GM12875 (cell line): ENCODE results near the gene HACD1.

Source experiments
- H3K4me3 ChIP-seq: one replicate; pipeline ENCODE4 v1.5.1; 2011; ENCODE audit warnings: low read depth, low read length, control low read depth
- TF ChIP-seq, protein P1 (sequence below): IDR thresholded peaks from 2 replicates; pipeline ENCODE4 v1.5.1; 2011; ENCODE audit warnings: low read depth, mild to moderate bottlenecking, control low read depth, inconsistent platforms, low read length, moderate library complexity, borderline replicate concordance; ENCODE audit not compliant: insufficient read depth

Gene HACD1

DNA sequence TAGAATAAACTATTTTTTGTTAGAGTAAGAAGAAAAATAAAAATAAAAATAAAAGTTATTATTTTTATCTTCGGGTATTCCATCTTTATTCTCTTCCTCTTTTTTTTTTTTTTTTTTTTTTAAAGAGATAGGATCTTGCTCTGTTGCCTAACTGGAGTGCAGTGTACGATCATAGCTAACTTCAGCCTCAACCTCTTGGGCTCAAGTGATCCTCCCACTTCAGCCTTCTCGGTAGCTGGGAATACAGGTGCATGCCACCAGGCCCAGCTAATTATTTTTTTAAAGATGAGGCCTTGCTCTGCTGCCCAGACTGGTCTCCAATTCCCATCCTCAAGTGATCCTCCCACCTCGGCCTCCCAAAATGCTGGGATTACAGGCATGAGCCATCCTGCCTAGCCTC is 42.2 kb upstream of the HACD1 start:
- TF ChIP-seq, protein P1, sequence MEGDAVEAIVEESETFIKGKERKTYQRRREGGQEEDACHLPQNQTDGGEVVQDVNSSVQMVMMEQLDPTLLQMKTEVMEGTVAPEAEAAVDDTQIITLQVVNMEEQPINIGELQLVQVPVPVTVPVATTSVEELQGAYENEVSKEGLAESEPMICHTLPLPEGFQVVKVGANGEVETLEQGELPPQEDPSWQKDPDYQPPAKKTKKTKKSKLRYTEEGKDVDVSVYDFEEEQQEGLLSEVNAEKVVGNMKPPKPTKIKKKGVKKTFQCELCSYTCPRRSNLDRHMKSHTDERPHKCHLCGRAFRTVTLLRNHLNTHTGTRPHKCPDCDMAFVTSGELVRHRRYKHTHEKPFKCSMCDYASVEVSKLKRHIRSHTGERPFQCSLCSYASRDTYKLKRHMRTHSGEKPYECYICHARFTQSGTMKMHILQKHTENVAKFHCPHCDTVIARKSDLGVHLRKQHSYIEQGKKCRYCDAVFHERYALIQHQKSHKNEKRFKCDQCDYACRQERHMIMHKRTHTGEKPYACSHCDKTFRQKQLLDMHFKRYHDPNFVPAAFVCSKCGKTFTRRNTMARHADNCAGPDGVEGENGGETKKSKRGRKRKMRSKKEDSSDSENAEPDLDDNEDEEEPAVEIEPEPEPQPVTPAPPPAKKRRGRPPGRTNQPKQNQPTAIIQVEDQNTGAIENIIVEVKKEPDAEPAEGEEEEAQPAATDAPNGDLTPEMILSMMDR = no peak
- H3K4me3 ChIP-seq = no peak overlapping the region

- H3K4me3 ChIP-seq = no peak overlapping the region
- TF ChIP-seq, protein P1 = no peak
These were observed 39.9 kb upstream of the HACD1 start for GRCh38 chr10:17657103-17657500.

DNA sequence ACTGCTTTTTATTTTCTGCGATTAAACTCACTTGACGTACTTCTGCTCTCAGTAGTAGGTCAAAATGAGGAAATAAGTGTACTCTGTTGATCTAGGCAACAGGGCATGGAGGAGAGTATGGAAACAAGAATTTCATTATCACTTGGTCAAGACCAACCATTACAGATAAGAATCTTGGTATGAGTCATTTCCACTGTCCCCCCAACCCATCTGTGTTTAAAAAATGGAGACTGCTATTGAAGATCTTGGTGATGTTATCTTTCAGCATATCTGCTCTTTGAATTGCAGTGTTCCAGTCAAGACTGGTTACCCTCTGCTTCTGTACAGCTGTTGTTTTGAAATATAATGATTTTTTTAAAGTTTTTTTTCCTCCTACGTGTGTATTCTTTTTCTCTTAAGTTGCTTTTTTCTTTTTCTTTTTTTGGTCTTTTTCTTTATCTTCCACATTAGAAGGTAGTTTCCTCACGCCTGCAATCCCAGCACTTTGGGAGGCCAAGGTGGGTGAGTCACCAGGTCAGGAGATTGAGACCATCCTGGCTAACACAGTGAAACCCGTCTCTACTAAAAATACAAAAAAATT is 38.5 kb upstream of the HACD1 start:
- TF ChIP-seq, protein P1 = no peak
- no peak overlapping the region for H3K4me3 ChIP-seq

- TF ChIP-seq, protein P1 = no peak
- no peak overlapping the region for H3K4me3 ChIP-seq
These were observed 37.8 kb upstream of the HACD1 start for GRCh38 chr10:17655009-17655408.

GRCh38 chr10:17652585-17652984 is 35.4 kb upstream of the HACD1 start:
- TF ChIP-seq, protein P1 = no peak
- no peak overlapping the region for H3K4me3 ChIP-seq

GRCh38 chr10:17651896-17652295 is 34.7 kb upstream of the HACD1 start:
- TF ChIP-seq, protein P1 = no peak
- no peak overlapping the region for H3K4me3 ChIP-seq

GRCh38 chr10:17650416-17650815 is 33.2 kb upstream of the HACD1 start:
- no peak overlapping the region for H3K4me3 ChIP-seq
- TF ChIP-seq, protein P1 = no peak
